Ovary (tissue), 9 donors: ENCODE measurements around the gene PRMT1. TPM values are rescaled to one million over a fixed set of nuclear protein-coding genes. Genes with fewer than 3 reads are reported as not detected.
"Not testable (repeated sequence)": the region's sequence is repeated elsewhere in the genome, so short reads cannot be mapped to it uniquely, and the experiment has no call there.

Experiments
- DNase-seq, 5 donors: peaks; one replicate each; pipeline ENCODE4 v3.0.0-alpha.2; 2019 to 2020
- H3K27ac ChIP-seq, 2 donors: fragments of 200-600 bp; one replicate each; pipeline versions ENCODE4 v1.5.1 to v1.8.0; 2019 to 2022
- H3K27me3 ChIP-seq: fragments of 200-600 bp; one replicate; pipeline ENCODE4 v1.8.0; 2022
- H3K36me3 ChIP-seq: fragments of 200-600 bp; sonication (generic); one replicate; pipeline ENCODE4 v1.5.1; 2019
- H3K4me1 ChIP-seq: one replicate; pipeline ENCODE4 v1.8.1; 2013; ENCODE audit warnings: mild to moderate bottlenecking, moderate library complexity; ENCODE audit not compliant: insufficient read depth
- H3K4me3 ChIP-seq: fragments of 200-600 bp; sonication (generic); one replicate; pipeline ENCODE4 v1.5.1; 2017
- H3K9me3 ChIP-seq, 2 donors: fragments of 200-600 bp in 1 of 2; sonication (generic) in 1 of 2; one replicate each; pipeline versions ENCODE4 v1.5.1 to v1.8.1; 2013 to 2019; ENCODE audit warnings: mild to moderate bottlenecking in 1 of 2, moderate library complexity in 1 of 2
- EP300 ChIP-seq: sonication (generic); formaldehyde crosslinking; IDR thresholded peaks from one replicate; pipeline ENCODE4 v1.6.1; 2017; ENCODE audit warnings: antibody characterized with exemption
- POLR2A ChIP-seq: fragments of 450-650 bp; IDR thresholded peaks from one replicate; pipeline ENCODE4 v1.6.1; 2017; ENCODE audit warnings: antibody characterized with exemption, mild to moderate bottlenecking, moderate library complexity
- WGBS, 3 donors: extraction: QIAGEN DNeasy Blood & Tissue Kit in 1 of 3; methylation state at CpG; one replicate each; pipeline versions ENCODE4 v1.1.5 to v1.1.7; 2013 to 2017; 5-methylcytosine and 5-hydroxymethylcytosine counted together
- intact Hi-C, 4 donors: fragments of 100-400 bp; cut with DNase I; formaldehyde crosslinking; loops; one replicate each; pipeline versions ENCODE4 v1.11.0 to v1.15.1; 2022 to 2023
- polyA plus RNA-seq, 2 donors: library from polyadenylated mRNA; stranded (reverse); fragments of 200-250 nt in 1 of 2; fragments of 350-450 nt in 1 of 2; fragmentation: Illumina TruSeq in 1 of 2; extraction: RNeasy Lipid Tissue Mini Kit (QIAGEN cat#74804) in 1 of 2; gene quantifications; one replicate each; pipeline ENCODE4 v1.2.3, GENCODE V29; 2013 to 2014
- total RNA-seq, 7 donors: library from RNA; depleted of rRNA in 2 of 7; stranded (reverse); fragments of >200 nt in 2 of 7; fragmentation: NEBNext Ultra II Directional in 3 of 7; extraction: Animal tissue kit (Norgen Biotek cat#: 25700) in 3 of 7; gene quantifications; one replicate each; pipeline versions ENCODE4 v1.1.0 to v1.2.4, GENCODE V29; 2016 to 2023
- TF ChIP-seq, protein P1 (sequence below), 3 donors: fragments of 450-650 bp in 2 of 3; fragments of 200-600 bp in 1 of 3; IDR thresholded peaks; one replicate each; pipeline versions ENCODE4 v1.5.1 to v1.8.0; 2016 to 2022; ENCODE audit warnings: antibody characterized with exemption in 3 of 3, mild to moderate bottlenecking in 1 of 3
- donor health status: DM: no; HTN: no; CAD: no; lungs with moderate emphysema.
- donor health status: DM: no; HTN: no; CAD: no.
- donor health status: Bipolar disorder and iron deficiency.
- donor health status: DM: yes; HTN: yes; CAD: no.
- donor health status: DM: no; HTN: no; CAD: no.
- donor health status: DM: yes; HTN: yes; CAD: no.

The PRMT1 gene
- total and polyA plus RNA-seq, 9 donors: 57.1 to 182 (median 152) TPM

DNA sequence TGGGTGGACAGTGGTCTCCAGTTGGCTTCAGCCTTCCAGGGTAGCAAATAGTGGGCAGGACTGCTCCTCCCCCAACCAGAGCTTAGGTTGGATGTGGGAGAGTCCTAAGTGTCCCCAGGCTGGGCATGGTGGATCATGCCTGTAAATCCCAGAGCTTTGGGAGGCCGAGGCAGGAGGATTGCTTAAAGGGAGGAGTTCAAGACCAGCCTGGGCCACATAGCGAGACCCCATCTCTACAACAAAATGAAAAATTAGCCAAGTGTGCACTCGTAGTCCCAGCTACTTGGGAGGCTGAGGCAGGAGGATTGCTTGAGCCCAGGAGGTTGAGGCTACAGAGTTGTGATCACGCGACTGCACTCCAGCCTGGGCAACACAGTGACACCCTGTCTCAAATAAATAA, 44.5 kb upstream of the PRMT1 start:
- Histone ChIP-seq H3K27ac (no peak overlapping the region), H3K27me3 (no peaks in the 10 kb centered on the region), H3K4me1 (no peaks in the 10 kb centered on the region), H3K4me3 (no peak overlapping the region), H3K36me3 (no peaks in the 10 kb centered on the region), H3K9me3 (no peaks in the 10 kb centered on the region)
- DNase-seq: no peak
- TF ChIP-seq POLR2A: no peak
- no peak for TF ChIP-seq EP300
- TF ChIP-seq, protein P1, sequence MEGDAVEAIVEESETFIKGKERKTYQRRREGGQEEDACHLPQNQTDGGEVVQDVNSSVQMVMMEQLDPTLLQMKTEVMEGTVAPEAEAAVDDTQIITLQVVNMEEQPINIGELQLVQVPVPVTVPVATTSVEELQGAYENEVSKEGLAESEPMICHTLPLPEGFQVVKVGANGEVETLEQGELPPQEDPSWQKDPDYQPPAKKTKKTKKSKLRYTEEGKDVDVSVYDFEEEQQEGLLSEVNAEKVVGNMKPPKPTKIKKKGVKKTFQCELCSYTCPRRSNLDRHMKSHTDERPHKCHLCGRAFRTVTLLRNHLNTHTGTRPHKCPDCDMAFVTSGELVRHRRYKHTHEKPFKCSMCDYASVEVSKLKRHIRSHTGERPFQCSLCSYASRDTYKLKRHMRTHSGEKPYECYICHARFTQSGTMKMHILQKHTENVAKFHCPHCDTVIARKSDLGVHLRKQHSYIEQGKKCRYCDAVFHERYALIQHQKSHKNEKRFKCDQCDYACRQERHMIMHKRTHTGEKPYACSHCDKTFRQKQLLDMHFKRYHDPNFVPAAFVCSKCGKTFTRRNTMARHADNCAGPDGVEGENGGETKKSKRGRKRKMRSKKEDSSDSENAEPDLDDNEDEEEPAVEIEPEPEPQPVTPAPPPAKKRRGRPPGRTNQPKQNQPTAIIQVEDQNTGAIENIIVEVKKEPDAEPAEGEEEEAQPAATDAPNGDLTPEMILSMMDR (IDR thresholded peaks at IDR 0.05): no peak
- intact Hi-C loops: no loop called here
- WGBS, 3 donors: 86 to 94% (median 87%) methylated on average over 4 to 5 of the region's 5 CpGs

DNA sequence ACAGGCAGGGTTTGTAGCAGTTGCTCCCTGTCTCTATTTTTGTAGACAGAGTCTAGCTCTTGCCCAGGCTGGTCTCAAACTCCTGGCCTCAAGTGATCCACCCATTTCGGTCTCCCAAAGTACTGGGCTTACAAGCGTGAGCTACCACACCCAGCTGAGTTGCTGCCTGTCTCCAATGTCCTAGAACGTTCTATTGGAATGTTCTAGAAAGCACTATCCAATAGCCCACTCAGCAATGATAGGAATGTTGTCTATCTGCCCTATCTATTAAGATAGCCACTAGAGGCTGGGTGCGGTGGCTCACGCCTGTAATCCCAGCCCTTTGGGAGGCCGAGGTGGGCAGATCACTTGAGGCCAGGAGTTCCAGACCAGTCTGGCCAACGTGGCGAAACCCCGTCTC, 43.8 kb upstream of the PRMT1 start:
- H3K4me3 ChIP-seq, H3K27me3 ChIP-seq, H3K27ac ChIP-seq, H3K4me1 ChIP-seq, DNase-seq, H3K36me3 ChIP-seq, intact Hi-C loops, H3K9me3 ChIP-seq: not testable (repeated sequence)
- WGBS, 3 donors: 55 to 63% (median 63%) methylated on average over 9 of the region's 9 CpGs

DNA sequence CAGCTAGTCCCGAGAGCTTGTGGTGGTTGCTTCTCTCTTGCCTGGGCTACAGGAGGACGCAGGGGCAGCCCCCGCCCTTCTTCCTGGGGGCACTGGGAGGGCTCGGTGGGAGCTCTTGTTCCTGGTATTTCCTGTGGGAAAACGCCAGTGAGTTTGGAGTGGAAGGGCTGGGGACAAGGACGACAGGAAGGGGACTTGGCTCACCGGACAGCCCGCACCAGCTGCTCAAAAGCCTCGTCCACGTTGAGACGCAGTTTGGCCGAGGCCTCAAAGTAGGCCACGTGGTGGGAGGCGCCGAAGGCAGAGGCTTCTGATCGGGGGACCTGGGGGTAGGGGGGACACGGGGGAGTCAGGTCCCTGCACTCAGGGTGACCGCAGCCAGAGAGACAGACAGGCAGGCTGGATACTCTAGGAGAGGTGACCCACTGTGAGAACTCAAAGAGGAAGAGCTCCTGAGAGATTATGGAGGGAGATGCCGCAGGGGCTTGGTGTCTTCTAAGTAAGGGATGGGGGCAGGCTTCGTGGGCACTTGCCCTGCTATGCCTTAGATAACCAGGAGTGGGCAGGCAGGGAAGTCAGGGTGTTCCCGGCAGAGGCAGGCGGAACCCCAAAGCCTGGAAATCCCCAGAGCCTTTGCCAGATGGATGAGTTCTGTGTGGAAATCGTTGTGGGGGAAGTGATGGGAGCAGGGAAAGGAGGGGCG, 41.4 kb upstream of the PRMT1 start:
- Histone ChIP-seq H3K4me3 (no peak overlapping the region), H3K27me3 (no peaks in the 10 kb centered on the region), H3K4me1 (peaks cover 7% of the 10 kb centered on the region), H3K9me3 (no peaks in the 10 kb centered on the region), H3K36me3 (no peaks in the 10 kb centered on the region), H3K27ac (no peak overlapping the region)
- 27 to 44% (median 38%) methylated on average over 24 of the region's 24 CpGs for WGBS, 3 donors
- TF ChIP-seq, protein P1 (IDR thresholded peaks at IDR 0.05): no peak
- TF ChIP-seq POLR2A (no peak), EP300 (no peak)
- peak in 1 of 5 donors; percentile 31 for DNase-seq
- intact Hi-C loops: loop anchor here in 1 of 4 donors (5.0 kb wide), 1 partner anchor 43 kb away; the partner anchor contains the start of gene PRR12

DNA sequence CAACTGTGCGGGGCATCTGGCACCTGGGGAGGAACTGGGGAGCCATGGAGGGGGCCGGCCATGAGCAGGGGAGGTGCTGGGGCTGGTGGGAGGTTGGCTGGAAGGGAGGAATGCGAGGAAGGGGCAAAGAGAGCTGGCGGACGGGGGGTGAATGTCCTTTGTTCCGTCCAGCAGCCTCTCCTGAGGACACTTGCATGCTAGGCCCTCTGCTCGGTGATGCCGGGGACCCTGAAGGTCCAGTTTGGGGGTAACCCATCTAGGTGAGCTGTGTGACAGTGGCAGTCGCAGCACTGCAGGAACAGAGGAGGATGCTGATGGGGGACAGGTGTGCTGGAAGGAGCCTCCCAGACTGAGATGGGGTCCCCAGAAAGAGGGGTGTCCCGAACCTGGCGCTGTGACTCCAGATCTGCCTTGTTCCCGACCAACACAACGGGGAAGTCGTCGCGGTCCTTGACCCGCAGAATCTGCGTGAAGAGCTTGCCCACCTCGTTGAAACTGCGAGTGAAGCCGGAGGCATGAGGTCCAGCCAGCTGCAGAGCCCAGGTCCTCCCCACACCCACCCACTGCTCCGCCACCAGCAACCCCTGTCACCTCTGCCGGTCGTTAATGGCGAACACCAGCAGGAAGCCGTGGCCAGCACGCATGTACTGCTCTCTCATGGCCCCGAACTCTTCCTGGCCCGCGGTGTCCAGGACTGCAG, 40.7 kb upstream of the PRMT1 start:
- TF ChIP-seq POLR2A (no peak), EP300 (no peak)
- TF ChIP-seq, protein P1 (IDR thresholded peaks at IDR 0.05): no peak
- Histone ChIP-seq H3K9me3 (no peaks in the 10 kb centered on the region), H3K27me3 (no peaks in the 10 kb centered on the region), H3K36me3 (no peaks in the 10 kb centered on the region), H3K27ac (no peak overlapping the region), H3K4me3 (no peak overlapping the region), H3K4me1 (peaks cover 7% of the 10 kb centered on the region)
- 62 to 75% (median 74%) methylated on average over 29 to 30 of the region's 30 CpGs for WGBS, 3 donors
- intact Hi-C loops: loop anchor here in 1 of 4 donors (5.0 kb wide), 1 partner anchor 44 kb away; the partner anchor contains the start of gene PRR12
- peak in 1 of 5 donors; percentile 48 for DNase-seq
